Stimulated activated CD8-positive, alpha-beta memory T cell treated with anti-CD3 and anti-CD28 coated beads, Interleukin-12 subunit alpha, Interleukin-12 subunit beta, amount 100 ng/mL, for 24 hours (primary cell): ENCODE data around the gene FUT6.
"Not testable (repeated sequence)": the region's sequence is repeated elsewhere in the genome, so short reads cannot be mapped to it uniquely, and the experiment has no call there.

Experiments used
- DNase-seq: peaks from one replicate; pipeline ENCODE4 v3.0.0-alpha.2; 2020; ENCODE audit errors: extremely low read depth

Gene FUT6

GRCh38 chr19:5857203-5858081, 17.9 kb upstream of the FUT6 start:
- no peak for DNase-seq

- not testable (repeated sequence) for DNase-seq
These were observed 15.6 kb upstream of the FUT6 start for GRCh38 chr19:5855151-5855550.

GRCh38 chr19:5854121-5854520, 14.6 kb upstream of the FUT6 start:
- not testable (repeated sequence) for DNase-seq

GRCh38 chr19:5851302-5851701, 11.8 kb upstream of the FUT6 start, which contains the start of gene FUT3:
Gene FUT3 (minus strand): TSS chr19:5851449.
- DNase-seq = no peak

DNA sequence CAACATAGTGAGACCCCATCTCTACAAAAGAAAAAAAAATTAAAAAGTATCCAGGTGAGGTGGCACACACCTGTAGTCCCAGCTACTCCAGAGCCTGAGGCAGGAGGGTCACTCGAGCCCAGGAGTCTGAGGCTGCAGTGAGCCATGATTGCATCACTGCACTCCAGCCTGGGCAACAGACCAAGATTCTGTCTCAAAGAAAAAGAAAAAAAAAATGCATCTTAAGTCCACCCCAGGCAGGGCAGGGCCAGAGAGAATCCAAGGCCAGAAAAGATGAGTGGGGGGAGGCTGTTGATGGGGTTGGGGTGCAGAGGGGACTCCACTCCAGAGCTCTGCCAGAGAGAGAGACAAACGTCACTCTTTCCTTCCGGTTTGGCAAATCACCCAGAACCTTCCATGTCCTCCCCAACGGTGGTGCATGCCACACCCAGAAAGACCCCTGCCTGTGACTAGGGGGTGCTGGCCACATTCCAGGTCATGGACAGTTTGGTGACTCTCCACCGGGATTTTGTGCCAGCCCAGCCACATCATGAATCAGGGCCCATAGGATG, 11.3 kb upstream of the FUT6 start:
- no peak for DNase-seq

- no peak for DNase-seq
These were observed 10.7 kb upstream of the FUT6 start for GRCh38 chr19:5850189-5850588.

DNA sequence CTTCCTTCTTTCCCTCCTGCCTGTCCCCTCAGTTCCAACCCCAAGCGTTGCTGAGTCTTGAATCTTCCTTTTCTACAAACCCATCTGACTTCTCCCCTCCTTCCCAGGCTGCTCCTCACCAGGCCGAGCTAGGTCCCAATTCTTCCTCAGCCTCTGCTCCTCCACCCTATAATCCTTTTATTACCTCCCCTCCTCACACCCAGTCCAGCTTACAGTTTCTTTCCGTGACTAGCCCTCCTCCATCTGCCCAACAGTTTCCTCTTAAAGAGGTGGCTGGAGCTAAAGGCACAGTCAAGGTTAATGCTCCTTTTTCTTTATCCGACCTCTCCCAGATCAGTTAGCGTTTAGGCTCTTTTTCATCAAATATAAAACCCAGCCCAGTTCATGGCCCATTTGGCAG, 9.1 kb upstream of the FUT6 start:
- not testable (repeated sequence) for DNase-seq

DNA sequence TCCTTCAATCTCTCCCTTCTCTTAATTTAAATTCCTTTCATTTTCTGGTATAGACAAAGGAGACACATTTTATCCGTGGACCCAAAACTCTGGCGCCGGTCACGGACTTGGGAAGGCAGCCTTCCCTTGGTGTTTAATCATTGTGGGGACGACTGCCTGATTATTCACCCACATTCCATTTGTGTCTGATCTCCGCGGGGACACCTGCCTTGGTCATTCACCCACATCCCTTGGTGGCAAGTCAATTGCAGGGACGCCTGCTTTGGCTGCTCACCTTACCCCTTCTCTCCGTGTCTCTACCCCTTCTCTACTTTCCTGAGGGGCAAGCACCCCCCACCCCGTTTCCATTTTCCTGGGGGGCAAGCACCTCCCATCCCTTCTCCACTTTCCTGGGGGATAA, 8.3 kb upstream of the FUT6 start:
- DNase-seq = not testable (repeated sequence)

- no peak for DNase-seq
These were observed 5.2 kb upstream of the FUT6 start for GRCh38 chr19:5844456-5845433.

DNA sequence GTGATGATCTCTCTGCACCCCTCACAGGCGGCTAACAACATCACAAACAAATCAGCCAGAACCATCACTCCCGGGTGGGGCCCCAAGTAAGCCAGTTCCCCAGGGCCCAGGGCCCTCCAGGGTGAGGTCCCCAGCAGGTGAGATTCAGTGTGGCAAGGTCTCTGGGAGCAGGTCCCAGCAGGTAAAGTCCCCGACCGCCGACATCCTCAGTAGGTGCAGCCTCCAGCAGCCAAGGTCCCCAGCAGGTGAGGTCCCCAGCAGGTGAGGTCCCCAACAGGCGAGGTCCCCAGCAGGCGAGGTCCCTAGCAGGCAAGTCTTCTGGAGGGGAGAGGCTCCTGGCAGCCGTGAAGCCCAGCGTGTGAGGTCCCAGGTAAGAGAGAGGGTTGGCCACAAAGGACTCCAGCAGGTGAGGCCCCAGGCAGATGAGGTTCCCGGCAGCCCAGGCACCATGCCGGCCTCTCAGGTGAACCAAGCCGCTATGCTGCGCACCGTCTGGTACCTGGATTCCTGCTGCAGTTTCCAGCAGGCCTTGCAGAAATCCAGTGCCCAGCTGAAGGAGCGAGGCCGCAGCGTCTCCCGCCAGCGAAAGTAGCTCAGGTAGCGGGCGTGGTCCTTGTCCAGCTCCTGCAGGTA, 3.9 kb upstream of the FUT6 start:
- DNase-seq = no peak

- DNase-seq = not testable (repeated sequence)
These were observed 2.2 kb upstream of the FUT6 start for GRCh38 chr19:5841735-5842111.

- no peak for DNase-seq
These were observed 993 bp downstream of the FUT6 start for GRCh38 chr19:5838353-5839064.

GRCh38 chr19:5837761-5838352, 1.6 kb downstream of the FUT6 start:
- no peak for DNase-seq

DNA sequence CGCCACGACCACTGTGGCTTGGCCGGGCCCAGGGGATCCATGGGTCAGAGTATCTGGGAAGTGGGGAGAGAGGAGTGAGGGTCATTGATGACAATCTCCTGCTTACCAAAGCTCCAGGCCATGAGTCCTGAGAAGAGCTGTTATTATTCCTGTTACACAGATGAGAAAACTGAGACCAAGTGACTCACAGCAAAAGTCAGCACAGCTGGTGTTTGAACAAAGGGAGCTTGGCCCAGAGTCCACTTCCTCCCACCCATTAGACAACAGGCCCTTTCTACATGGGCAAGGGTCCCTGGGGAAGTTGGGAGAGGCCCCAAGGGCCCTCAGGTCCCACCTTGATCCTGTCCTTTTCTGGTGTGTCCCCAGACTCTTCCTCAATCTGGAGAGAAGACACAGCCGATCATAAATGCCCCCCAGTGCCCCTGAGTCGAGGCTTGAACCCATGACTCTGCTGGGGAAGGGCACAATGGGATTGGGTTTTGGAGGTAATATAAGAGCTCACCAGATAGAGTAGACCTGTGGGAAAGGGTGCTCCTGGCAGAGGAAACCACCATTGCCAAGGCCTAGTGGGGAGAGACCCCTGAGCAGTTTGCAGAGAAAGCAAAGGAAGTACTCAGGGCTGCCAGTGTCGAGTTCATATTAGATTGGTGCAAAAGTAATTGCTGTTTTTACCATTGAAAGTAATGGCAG, 6.8 kb downstream of the FUT6 start:
- DNase-seq = no peak

GRCh38 chr19:5832061-5832460, 7.4 kb downstream of the FUT6 start:
- DNase-seq = no peak

DNA sequence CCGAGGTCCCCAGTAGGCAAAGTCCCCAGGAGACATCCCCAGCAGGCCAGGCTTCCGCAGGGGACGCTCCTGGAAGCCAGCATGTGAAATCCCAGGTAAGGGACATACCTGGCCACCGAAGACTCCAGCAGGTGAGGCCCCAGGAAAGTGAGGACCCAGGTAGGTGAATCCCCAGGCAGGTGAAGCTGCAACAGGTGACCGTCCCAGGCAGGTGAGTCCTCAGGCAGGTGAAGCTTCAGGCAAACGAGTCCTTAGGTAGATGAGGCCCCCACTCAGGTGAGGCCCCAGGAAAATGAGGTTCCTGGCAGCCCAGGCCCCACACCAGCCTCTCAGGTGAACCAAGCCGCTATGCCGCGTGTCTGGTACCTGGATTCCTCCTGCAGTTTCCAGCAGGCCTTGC, 8.3 kb downstream of the FUT6 start:
- no peak for DNase-seq

DNA sequence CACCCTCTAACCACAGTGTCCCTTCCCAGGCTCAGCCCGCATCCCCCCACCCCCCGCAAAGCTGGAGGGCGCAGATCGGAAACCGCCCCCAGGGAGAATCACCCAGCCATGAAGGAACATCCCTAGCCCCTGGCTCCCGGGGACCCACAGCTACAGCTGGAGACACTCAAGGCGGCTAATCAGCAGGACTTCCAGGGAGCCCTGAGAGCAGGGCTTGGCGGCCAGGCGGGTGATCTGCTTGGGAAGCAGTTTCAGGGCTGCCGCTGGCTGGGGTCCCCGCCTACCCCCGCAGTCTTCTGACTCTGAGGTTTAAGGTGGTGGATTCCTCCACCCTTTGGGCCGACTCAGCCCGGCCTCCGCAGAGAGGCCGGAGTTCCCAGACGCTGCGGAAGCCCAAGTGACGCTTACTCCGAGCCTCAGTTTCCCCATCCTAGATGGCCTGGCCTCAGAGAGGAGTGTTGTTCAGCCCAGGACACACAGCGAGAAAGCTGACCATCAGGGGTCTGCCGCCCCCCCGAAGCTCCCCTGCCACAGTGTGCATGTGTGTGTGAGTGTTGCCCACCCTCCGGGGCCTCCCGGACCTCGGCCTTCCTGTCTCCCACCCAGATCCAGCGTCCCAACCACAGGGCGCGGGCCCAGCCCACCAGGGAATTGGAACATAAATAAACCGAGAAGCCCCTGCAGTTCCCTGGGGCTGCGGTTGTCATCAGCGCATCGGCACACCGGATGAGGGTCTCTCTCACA, 9.8 kb downstream of the FUT6 start:
- DNase-seq = no peak

GRCh38 chr19:5828661-5829566, 10.6 kb downstream of the FUT6 start:
- no peak for DNase-seq
